Kidney (tissue), 14 donors: ENCODE measurements around the gene CD74. TPM values are rescaled to one million over a fixed set of nuclear protein-coding genes. Genes with fewer than 3 reads are reported as not detected.

ENCODE experiments used
- DNase-seq, 5 donors: peaks; one replicate each; pipeline ENCODE4 v3.0.0-alpha.2; 2013 to 2020
- FAIRE-seq: peaks from 2 replicates; lab custom pipeline; 2012; peaks lifted over from hg19 to GRCh38; lab: Jason Lieb, UNC
- H3K27ac ChIP-seq, 2 donors: one replicate each; pipeline ENCODE4 v1.7.0; 2013; ENCODE audit warnings: low read depth in 2 of 2, low read length in 2 of 2, inconsistent platforms in 1 of 2
- H3K27me3 ChIP-seq: one replicate; pipeline ENCODE4 v1.7.1; 2013; ENCODE audit warnings: low read length, inconsistent platforms; ENCODE audit not compliant: control insufficient read depth, insufficient read depth
- H3K36me3 ChIP-seq, 3 donors: one replicate each; pipeline versions ENCODE4 v1.7.0 to v1.7.1; 2013; ENCODE audit warnings: low read length in 3 of 3, control low read depth in 1 of 3, inconsistent platforms in 1 of 3; ENCODE audit not compliant: insufficient read depth in 3 of 3, control insufficient read depth in 2 of 3
- H3K4me1 ChIP-seq, 3 donors: one replicate each; pipeline versions ENCODE4 v1.7.0 to v1.7.1; 2013; ENCODE audit warnings: low read length in 3 of 3, inconsistent platforms in 1 of 3, low read depth in 1 of 3; ENCODE audit not compliant: control insufficient read depth in 2 of 3, insufficient read depth in 2 of 3
- H3K4me3 ChIP-seq, 3 donors: one replicate each; pipeline versions ENCODE4 v1.7.0 to v1.8.1; 2013; ENCODE audit warnings: low read length in 3 of 3, control low read depth in 1 of 3, inconsistent platforms in 1 of 3
- H3K9ac ChIP-seq, 3 donors: one replicate each; pipeline versions ENCODE4 v1.7.0 to v1.7.1; 2013; ENCODE audit warnings: low read length in 3 of 3, control low read depth in 1 of 3, inconsistent platforms in 1 of 3
- H3K9me3 ChIP-seq, 3 donors: one replicate each; pipeline versions ENCODE4 v1.7.0 to v1.7.1; 2013; ENCODE audit warnings: low read length in 3 of 3, control low read depth in 1 of 3, inconsistent platforms in 1 of 3; ENCODE audit not compliant: control insufficient read depth in 2 of 3, insufficient read depth in 1 of 3
- CTCF ChIP-seq: IDR thresholded peaks from 3 replicates; pipeline ENCODE4 v1.5.1; 2012; ENCODE audit warnings: mild to moderate bottlenecking, moderate library complexity, borderline replicate concordance; ENCODE audit not compliant: insufficient read depth; ENCODE audit errors: extremely low read depth
- intact Hi-C: fragments of 100-400 bp; cut with DNase I; formaldehyde crosslinking; loops from one replicate; pipeline ENCODE4 v1.11.1; 2022
- polyA plus RNA-seq: library from polyadenylated mRNA; stranded (reverse); fragments of 350-450 nt; fragmentation: Illumina TruSeq; extraction: RNeasy Lipid Tissue Mini Kit (QIAGEN cat#74804); gene quantifications from one replicate; pipeline ENCODE4 v1.2.3, GENCODE V29; 2014; ENCODE audit warnings: low read depth, low replicate concordance; ENCODE audit not compliant: insufficient read depth
- total RNA-seq: library from RNA; stranded (reverse); fragmentation: NEBNext Ultra II Directional; extraction: Animal tissue kit (Norgen Biotek cat#: 25700); gene quantifications from one replicate; pipeline ENCODE4 v1.2.1, GENCODE V29; 2021
- donor health status: control.
- donor health status: control.
- donor health status: control.
- donor health status: control.
- donor health status: control.
- donor health status: DM: yes; HTN: yes; CAD: no.
- donor health status: Normal renal cell carcinoma (clear cell type).

The CD74 gene
- total and polyA plus RNA-seq, 2 donors from 2014 or later = 1,887 to 2,003 TPM

DNA sequence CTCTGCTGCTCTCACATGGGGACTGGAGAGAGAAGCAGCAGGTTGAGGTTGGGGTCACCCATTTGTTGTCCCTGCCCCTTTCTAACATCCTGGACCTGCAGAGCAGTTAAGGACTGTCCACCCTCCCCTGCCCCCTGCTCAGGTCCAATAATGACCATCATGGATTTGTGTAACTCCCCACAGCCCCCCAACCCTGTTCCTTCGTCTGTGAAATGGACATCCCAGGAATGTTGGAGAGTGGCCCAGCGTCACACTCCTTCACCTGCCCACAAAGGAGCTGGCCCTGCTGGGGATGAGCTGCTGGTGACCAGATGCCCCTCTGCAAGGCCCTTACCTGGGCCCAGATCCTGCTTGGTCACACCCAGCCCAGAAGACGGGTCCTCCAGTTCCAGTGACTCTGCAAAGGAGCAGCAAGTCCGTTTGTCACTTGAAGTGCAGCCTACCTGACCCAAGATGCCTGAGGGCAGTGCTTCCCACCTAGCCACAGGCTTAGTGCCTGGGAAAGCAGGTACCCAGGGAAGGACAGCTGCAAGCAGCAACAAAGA is 10.4 kb downstream of the CD74 start:
- peaks cover 2 to 51% (median 45%) of the 10 kb centered on the region in 3 donors for H3K36me3 ChIP-seq
- FAIRE-seq (no peak), DNase-seq (peak in 1 of 5 donors; percentile 52)
- intact Hi-C loops = no loop called here
- peaks cover 0 to 9% (median 0%) of the 10 kb centered on the region in 3 donors for H3K4me1 ChIP-seq
- H3K27ac ChIP-seq = no peak overlapping the region
- no peak overlapping the region for H3K9ac ChIP-seq
- TF ChIP-seq CTCF = no peak
- no peaks in the 10 kb centered on the region for H3K27me3 ChIP-seq
- H3K4me3 ChIP-seq = no peak overlapping the region
- H3K9me3 ChIP-seq = no peaks in the 10 kb centered on the region

DNA sequence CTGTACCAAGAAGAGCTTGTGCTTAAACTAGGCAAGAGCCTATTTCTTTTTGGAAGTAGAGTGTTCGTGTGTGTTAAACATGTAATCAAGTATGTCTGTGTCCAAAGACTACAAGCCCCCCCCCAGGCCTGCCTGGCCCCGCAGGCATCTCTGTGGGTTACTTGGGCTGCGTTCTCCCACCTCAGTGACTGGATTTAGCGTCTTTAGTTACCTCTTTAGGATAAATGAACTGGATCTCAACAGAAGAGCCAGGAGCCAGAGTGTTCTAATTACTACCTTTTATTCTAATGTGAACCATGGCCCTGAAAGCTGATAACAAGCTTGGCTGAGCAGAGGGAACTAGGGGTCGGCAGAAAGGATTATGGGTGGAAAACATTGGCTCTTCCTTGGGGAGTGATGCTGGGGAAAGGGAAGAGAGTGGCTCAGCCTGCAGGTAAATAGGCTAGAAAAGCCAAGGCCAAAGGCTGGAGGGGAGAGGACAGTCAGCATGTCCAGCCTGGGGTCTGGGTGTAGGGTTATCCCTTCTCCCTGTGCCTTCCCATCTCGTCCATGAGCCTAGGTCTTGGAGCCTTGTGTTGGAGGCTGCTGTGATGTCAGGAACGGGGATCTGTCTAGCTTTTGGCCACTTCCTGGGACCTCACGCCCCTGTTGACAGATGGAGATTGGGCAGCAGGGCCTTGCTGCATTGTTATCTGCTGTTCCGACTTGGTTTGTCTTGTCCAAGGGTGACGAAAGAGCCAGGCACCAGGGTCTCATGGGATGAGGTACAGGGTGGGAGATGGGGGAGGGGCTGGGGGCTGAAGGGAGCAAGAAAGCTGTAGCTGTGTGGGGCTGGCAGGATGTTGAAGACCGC is 11.1 kb downstream of the CD74 start:
- Histone ChIP-seq H3K9ac (no peak overlapping the region), H3K36me3 (peaks cover 2 to 51% (median 48%) of the 10 kb centered on the region in 3 donors), H3K9me3 (no peaks in the 10 kb centered on the region), H3K4me1 (peaks cover 0 to 4% (median 0%) of the 10 kb centered on the region in 3 donors), H3K27ac (no peak overlapping the region), H3K27me3 (no peaks in the 10 kb centered on the region), H3K4me3 (no peak overlapping the region)
- DNase-seq = no peak
- intact Hi-C loops = no loop called here
- no peak for FAIRE-seq
- TF ChIP-seq CTCF = no peak

- FAIRE-seq (no peak), DNase-seq (no peak)
- Histone ChIP-seq H3K9me3 (no peaks in the 10 kb centered on the region), H3K9ac (no peak overlapping the region), H3K27me3 (no peaks in the 10 kb centered on the region), H3K27ac (no peak overlapping the region), H3K4me3 (no peak overlapping the region), H3K4me1 (peaks cover 0 to 2% (median 0%) of the 10 kb centered on the region in 3 donors), H3K36me3 (peaks cover 2 to 46% (median 45%) of the 10 kb centered on the region in 3 donors)
- intact Hi-C loops = no loop called here
- no peak for TF ChIP-seq CTCF
These were observed 11.7 kb downstream of the CD74 start for GRCh38 chr5:150401076-150401375.
